CD4-positive, alpha-beta T cell treated with Interleukin-12 subunit alpha and Interleukin-12 subunit beta, for 1 hour (primary cell): ENCODE data around the gene PPP1R7.

Source experiments
- DNase-seq: peaks from one replicate; pipeline ENCODE4 v3.0.0-alpha.2; 2020

The PPP1R7 gene

DNA sequence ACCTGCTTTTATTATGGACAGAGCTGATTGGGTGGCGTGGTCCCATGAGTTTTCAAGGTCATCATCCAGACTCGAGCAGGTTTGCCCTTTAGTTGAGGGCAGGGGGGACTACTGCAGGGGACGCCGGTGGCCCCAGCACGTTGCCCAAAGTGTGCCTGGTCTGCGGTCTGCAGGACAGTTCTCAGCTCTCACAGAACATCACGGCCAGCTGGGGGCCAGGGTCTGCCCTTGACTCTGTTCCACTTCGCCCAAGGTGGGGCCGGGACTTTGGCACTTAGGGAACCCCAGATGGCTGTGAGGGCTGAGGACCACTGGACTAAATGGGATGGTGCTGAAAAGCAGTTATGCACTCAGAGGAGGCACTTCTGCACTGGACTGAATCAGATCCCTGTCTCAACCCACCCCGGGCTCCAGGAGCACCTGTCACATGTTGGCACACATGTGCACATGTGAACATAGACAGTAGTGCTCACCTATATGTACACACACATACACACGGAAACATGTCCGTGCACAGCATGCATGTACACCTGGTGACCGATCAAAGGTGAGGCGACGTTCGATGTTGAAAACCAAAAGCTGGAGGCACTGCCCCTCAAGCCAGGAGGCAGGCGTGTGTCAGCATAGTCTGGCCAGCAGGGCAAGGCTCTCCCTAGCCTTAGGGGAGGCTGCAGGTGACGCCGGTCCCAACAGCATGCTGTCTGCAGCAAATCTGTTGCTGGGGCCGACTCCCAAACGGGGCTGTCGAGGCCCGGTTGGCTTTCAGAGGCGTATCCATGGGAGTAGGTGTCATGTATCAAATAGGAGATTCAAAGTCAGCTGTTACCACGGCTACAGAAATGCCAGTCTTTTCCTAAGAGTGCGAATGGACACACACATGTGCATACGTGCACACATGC lies 48.4 kb downstream of the PPP1R7 start:
- DNase-seq, result no peak

DNA sequence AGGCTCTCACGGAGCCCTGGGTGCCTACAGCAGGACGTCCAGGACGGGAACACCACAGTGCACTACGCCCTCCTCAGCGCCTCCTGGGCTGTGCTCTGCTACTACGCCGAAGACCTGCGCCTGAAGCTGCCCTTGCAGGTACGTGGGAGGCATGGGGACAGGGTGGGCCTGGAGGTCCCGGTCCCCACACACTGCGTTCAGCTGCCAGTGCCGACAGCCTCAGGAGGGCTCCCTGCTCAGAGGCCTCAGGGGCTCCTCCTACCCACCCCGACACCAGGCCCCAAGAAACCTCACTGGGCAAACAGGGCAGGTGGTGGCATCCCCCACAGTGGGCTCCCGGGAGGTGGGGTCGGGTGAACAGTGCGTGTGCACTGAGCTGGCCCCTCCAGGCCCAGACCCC lies 49.0 kb downstream of the PPP1R7 start:
- no peak for DNase-seq

DNA sequence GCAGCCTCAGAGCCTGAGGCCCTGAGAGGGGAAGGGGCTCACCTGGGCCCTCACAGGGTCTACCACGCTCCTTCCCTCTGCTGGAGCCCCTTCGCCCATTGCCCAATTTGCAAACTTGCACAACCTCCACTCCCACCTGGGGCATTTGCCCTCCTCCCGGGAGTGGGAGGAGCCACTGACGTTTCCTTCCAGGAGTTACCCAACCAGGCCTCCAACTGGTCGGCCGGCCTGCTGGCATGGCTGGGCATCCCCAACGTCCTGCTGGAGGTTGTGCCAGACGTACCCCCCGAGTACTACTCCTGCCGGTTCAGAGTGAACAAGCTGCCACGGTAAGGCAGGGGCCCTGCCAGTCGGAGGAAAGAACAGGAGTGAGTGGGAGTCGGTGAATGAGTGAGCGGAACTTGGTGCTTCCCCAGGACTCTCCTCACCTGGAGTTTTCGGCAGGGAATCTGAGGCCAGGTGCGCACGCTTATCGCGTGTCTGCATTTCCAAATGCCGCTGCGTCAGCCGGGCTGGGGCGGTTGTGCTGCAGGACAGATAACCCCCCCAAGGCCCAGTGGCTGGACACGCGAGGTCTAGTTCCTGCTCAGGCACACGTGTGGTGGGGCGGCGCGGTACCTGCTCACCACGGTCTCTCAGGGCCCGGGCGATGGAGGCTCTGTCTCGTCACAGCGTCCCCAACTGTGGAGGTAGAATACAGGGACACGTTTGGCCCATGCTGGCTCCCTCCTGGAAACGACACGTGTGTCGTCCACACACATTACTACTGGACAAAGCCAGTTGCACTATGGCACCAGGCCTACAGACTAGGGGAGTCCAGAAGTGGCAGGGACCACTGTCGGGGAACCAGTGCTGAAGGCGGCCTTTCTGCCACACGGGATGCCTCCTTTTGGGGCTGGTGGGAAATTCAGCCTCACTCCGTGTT lies 49.9 kb downstream of the PPP1R7 start:
- no peak for DNase-seq

DNA sequence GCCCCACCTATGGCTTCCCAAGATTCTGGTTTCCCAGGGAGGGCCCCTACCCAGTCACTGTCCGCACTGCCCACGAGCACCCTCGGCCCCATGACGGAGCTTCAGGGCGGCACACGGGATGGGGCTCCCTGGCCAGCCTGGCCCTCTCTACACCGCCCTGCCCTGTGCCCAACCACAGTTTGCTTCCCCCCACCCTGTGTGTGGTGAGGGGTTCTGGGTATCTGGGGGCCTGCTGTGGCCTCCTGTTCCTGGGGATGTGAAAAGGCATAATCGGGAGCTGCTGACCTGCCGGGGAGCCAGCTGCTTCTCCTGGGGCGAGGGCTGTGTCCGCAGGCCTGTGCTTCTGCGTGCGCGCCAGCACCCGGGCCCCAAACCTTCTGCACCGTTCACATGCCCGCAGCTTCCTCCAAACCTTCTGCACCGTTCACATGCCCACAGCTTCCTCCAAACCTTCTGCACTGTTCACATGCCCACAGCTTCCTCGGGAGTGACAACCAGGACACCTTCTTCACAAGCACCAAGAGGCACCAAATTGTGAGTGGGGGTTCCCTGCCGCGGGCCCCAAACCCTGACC lies 50.6 kb downstream of the PPP1R7 start:
- no peak for DNase-seq

DNA sequence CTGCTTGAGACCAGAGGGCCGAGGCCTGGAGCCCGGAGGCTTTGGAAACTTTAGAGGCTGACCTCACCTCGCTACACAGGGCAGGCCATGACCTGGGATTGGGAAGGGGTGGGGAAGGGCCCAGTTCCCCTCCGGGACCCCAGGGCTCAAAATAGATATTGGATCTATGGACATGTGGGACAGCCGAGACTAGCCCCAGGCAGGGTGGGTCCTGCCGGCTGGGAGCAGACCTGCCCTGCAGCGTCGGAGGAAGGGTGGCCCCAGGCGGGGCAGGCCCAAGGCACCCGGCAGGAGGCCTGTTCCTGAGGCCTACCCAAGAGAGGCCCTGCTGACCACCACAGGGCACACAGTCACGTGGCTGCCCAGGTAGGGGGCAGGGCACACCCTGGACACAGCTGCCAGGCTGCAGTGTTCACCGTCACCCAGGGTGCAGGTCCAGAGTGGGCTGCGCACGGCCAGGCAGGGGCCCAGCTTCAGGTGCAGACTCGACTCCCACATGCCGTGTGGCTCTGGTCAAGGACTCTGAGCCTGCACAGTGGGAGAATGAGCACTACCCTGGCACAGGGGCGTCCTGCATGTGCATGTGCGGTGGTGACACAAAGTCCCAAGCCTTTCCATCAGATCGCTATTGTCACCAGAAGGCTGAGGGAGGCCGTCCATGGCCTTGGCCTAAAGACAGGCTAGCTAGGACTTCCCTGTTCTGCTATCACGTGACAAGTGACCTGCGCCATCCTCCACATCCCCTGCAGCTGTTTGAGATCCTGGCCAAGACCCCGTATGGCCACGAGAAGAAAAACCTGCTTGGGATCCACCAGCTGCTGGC lies 51.4 kb downstream of the PPP1R7 start:
- no peak for DNase-seq

DNA sequence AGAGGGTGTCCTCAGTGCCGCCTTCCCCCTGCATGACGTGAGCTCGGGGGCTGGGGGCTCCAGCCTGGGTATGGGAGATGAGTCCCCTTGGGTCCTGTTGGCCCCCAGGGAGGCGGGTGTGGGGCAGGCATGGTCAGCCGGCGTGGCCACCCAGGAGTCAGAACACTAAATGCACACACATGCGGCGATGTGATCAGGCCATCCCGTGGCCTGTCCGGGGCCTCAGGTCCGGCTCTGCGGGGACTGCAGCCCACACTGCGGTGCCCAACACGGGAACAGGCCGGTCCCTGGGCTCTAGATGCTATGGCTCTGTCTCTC lies 52.0 kb downstream of the PPP1R7 start:
- DNase-seq, result no peak

DNA sequence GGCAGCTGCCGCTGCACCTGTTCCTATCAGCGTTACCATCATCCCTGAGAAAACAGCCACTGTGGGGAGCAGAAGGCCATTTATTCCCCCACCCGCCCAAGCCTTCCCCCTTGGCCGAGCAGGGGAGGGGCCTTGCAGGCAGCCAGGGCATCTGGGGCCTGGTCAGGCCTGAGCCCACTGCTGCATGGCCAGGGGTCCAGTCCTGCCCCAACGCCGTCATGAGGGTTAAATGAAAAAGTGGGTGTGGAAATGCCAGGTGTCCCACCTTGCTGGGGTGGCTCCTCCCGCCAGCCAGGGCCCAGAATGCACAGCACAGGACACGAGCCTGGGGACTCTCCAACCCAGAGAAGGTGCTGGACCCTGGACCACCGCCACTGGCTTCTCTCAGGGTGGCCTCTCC lies 52.4 kb downstream of the PPP1R7 start:
- no peak for DNase-seq

DNA sequence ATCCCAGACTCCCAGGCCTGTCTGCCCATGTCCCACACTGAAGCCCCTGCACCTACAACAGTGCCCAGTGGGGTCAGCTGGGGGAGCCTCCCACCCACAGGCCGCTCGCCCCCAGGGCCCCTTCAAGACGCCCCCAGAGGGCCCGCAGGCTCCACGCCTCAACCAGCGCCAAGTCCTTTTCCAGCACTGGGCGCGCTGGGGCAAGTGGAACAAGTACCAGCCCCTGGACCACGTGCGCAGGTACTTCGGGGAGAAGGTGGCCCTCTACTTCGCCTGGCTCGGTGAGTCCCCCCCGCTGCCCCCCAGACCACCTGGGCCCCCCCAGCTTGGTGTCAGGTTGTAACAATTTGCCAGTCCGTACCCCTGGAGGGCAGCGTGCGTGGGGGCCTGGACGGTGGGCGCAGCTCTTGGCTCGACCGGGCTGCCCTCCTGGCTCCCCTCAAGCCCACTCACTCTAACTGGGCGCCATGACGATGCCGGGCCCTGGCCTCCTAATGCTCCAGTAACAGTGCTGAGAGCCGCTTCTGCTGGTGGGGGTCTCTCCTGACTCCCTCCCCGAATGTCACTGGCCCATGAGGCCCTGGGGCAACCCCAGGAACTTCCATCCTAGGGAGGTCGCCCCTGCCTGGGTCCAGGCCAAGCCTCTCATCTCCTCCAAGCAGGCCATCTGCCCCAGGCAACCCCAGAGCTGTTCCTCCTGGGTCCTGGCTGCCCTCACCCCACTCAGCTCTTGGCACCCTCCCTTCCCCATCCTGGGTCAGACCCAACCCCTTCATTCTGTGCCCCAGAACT lies 53.1 kb downstream of the PPP1R7 start:
- no peak for DNase-seq

DNA sequence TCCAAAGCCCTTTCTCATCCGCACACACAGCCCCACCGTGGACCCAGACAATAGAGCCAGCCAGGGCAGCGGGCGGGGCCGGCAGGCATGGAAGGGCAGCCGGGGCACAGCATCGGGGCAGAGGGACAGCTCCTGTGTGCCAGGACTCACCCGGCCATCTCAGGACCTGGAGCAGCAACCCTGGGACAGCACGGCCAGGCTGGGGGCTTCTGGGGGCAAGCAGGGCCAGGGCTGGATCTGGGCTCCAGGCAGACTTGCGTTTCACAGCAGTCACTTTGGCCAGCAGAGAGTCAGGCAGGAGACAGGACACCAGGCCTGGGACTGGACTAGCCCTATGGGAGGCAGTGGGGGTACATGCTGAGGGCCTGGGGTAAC lies 53.7 kb downstream of the PPP1R7 start:
- no peak for DNase-seq

DNA sequence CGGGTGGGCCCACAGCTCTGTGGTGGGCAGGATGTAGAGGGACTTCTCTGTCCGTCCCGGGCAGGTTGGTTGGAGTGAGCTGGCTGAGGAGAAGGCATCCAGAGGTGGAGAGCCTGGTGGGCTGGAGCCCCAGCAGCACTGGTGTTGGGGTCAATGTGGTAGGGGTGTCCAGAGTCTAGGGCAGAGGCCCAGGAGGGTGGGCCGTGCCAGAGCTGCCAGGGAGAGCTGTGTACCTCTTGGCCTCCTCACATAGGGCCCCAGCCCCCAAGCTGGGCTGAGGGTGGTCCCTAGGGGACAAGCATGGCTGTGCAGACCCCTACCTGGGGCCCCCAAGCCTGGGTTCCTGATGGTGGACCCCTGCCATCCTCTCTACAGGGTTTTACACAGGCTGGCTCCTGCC lies 54.2 kb downstream of the PPP1R7 start:
- no peak for DNase-seq

DNA sequence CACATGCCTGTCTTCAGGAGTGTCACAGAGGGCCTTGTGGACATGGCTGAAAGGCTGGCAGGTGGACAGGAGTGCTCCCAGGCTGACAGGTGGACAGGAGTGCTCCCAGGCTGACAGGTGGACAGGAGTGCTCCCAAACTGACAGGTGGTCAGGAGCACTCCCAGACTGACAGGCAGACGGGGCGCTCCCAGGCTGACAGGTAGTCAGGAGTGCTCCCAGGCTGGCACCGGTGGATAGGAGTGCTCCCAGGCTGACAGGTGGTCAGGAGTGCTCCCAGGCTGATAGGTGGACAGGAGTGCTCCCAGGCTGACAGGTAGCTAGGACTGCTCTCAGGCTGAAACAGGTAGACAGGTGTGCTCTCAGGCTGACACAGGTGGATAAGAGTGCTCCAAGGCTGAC lies 54.8 kb downstream of the PPP1R7 start:
- DNase-seq, result no peak

DNA sequence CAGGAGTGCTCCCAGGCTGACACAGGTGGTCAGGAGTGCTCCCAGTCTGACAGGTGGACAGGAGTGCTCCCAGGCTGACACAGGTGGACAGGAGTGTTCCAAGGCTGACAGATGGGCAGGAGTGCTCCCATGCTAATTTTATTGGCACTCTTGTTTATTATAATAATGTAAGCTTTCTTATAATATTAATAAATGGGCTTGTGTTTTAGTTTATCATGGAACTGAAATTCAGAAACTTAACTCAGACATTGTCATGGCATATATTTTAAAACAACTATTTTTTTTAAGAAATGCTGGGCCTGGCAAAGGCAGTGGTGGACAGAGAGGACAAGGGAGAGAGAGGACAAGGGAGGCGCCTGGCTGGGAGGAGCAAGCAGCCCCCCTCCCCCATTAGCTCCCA lies 56.9 kb downstream of the PPP1R7 start:
- no peak for DNase-seq

DNA sequence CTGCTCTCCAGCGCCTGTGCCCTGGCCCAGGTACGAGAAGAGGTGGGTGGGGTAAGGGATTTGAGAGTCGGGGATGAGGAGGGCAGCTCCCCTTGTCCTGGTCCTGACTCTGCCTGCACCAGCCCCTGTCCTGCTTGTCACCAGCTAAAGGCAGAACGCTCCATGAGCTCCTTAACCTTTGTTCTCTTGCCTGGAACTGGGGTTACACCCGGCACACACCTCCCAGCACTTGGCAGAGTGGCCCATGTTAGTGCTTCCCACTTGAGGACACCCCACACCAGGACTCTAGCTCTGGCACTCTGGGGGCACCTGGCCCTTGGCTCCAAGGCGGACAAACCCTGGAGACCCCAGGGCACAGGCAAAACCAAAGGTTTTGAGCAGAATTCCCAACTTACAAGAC lies 57.4 kb downstream of the PPP1R7 start:
- no peak for DNase-seq

DNA sequence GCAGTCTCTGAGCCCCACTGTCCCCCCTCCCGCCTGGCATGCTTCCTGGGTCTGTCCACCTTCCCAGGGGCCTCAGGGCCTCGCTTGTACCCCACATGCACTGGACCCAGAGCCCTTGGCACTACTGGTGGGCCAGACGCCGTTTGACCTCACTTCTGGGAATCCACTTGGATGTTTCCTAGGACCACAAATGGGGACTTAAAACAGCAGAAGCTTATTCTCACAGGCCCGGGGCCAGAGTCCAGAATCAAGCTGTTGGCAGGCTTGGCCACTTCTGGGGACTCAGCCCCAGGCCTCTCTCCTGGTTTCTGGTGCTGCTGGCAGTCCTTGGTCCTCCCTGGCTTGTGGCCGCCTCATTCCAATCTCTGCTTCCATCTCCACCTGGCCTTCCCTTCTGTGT lies 57.8 kb downstream of the PPP1R7 start:
- no peak for DNase-seq

DNA sequence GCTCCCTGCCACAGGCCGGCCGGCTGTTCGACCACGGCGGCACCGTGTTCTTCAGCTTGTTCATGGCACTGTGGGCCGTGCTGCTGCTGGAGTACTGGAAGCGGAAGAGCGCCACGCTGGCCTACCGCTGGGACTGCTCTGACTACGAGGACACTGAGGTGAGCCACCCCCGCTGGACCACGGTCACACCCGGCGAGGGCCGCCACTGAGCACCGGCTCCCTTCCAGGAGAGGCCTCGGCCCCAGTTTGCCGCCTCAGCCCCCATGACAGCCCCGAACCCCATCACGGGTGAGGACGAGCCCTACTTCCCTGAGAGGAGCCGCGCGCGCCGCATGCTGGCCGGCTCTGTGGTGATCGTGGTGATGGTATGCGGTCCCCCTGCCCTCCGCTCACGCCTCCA lies 59.0 kb downstream of the PPP1R7 start:
- DNase-seq, result no peak

DNA sequence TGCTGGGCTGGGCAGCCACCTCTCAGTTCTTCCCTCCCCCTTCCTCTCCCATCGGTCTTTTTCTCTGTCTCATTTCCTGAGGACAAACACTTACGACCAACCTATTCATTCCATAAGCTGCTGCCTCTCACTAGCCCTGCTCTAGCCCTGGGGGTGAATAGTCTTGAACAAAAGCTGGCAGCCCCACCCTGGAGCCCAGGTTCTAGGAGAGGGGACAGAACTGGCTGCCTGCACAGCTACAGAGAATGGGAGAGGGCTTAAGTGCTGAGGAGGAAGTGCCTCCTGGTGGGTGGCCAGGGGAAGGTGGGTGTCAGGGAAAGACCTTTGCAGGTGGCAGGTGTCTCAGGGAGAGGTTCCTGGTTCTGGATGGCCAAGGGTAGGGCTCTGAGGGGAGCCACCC lies 61.0 kb downstream of the PPP1R7 start:
- DNase-seq, result no peak

DNA sequence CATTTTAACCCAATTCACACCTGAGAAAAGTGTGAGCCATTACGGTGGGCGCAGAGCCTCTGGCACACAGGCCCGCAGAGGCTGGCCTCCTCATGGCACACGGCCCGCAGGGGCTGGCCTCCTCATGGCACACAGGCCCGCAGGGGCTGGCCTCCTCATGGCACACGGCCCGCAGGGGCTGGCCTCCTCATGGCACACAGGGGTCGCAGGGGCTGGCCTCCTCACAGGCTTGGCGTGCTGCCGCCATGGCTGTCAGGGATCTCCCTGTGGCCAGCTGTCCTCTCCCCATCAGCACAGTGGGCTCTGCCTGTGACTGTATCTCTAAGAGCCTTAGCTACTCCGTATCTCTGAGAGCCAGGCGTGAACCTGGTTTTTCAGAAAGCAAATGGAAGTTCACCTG lies 62.8 kb downstream of the PPP1R7 start:
- no peak for DNase-seq

DNA sequence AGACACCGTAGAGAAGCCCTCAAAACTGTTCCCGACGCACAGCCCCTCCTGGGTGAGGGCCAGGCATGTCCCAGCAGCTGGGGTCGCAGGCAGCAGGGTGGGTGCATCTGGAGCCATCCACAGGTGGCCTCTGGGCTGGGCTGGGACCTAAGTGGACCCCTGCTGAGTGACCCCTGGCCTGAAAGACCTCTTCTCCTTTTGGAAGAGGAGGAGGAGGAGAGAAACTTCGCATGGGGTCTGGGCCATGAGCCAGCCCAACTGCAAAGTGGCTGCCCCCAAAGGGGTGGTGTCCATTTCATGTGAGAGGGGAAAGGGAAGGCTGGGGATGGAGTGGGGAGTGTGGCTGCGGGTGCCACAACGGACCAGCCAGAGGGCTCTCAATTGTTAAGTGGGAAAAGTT lies 63.3 kb downstream of the PPP1R7 start:
- DNase-seq, result no peak

DNA sequence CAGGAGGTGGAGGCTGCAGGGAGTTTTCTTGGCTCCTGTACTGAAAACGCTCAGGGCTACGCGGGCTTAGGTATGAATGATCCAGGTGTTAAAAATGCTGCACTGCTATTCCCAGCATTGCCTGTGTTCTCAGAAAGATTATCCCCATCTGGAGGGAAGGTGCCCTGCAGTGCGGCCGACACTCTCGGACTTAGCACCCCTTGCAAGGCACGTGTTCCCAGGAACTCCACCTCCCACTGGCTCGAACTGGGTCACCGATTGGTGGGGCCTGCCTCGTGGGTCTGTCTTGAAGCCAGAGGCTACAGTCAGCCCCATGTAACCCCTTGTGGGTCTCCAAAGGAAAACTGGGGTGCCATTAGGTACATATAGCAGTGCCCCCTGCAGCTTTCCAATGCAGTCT lies 63.9 kb downstream of the PPP1R7 start:
- no peak for DNase-seq

DNA sequence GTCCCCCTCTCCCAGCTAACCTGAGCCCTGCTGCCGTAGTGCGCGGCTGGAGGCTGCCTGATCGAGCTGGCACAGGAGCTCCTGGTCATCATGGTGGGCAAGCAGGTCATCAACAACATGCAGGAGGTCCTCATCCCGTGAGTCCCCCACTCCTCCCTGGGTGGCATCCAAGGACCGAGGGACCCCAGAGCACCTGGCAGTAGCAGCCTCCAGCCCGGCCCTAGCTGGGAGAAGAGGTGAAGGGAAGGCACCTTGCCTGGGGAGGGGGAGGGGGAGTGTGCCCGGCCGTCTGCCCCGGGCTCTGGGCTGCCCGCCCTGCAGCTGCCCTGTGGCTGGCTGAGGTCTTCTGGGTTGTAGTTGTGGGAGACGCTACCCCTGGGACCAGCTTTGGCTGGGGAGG lies 64.5 kb downstream of the PPP1R7 start:
- no peak for DNase-seq

DNA sequence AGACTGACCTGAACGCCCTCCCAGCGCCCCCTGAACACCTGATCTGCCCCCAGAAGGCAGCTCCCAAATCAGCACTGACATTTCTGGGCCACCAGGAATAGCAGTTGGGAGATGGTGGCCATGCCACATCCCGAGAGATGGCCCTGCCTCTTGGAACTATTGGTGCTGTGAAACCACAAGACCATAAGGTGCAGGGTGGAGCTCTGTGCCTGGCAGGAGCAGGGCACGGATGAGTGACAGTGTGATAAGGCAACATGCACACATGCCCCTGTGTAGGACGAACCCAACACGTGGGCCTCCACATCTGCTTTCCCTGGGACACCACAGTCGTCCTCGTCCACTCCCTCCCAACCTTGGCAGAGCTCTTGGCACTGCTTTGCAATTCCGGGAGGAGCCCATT lies 65.2 kb downstream of the PPP1R7 start:
- no peak for DNase-seq

DNA sequence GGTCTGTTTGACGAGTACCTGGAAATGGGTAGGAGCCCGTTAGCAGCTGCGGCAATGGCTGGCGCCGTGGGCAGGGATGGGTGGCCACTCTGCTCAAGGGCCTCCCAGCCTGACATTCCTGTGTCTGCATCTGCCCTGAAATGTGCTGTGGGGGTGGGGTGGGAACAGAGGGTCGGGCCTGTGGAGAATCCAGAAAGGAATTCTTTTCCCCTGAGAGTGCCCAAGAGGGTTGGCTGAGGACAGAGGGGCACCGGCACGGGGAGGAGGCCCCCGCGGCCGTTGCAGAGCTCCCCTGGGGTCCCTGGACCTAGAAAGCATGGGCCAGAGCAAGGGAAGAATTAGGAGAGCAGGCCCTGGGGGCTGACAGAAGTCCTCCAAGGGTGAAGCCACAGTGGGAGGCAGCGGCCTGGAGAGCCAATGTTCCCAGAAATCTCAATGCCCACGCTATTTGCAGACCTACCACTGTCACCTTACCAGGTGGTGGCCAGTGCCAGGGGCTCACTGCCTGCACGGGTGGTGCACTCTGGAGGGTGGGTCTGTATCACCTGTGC lies 66.0 kb downstream of the PPP1R7 start:
- DNase-seq, result no peak
